ENCODE results near the gene CLCF1. TPM values are rescaled to one million over a fixed set of nuclear protein-coding genes. Genes with fewer than 3 reads are reported as not detected.

The CLCF1 gene
- total and polyA plus RNA-seq, 9 donors, result 2.5 to 22.9 (median 5.0) TPM

DNA sequence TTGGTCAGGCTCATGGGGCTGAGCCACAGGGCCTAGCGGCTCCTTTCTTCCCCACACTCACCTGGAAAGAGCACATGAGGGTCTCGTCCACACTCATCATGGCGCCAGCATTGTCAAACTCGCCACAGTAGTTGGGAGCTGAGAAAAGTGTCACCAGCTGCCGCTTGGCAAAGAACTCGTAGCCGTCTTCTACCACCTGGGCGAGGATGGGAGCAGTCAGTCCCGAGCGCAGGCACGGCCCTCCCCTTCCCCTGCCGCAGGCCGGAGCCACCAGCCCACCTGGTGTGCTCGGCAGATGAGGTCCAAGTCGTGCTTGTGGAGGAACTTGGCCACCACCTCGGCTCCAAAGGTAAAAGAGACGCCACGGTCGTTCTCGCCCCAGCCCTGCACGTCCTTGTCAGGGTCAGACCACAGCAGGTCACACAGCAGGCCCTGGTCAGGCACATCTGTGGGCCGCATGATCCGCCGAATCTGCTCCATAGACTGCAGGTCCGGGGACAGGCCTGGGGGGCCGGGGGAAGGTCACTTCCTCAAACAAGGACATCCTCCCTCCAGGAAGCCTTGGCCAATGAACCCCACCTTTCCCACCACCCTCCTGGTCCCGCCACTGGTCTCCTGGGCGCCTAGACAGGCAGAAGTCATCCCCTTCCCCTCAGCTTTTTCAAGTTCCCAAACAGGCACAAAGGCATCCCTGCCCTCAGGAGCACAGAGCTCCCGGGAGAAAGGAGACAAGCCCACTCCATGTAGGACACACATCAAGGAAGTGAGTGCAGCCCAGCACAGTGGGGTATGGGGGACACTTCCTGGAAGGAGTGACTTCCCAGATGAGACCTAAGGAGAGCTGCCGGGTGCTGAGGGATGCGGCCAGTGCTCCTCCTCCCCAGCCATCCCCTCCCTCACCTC lies 25.5 kb upstream of the CLCF1 start:
- no peaks in the 10 kb centered on the region for H3K9me3 ChIP-seq
- H3K36me3 ChIP-seq, result no peaks in the 10 kb centered on the region
- intact Hi-C loops (cut with DNase I), result loop anchor here in 2 of 4 donors (5.0 to 10.0 kb wide), 3 partner anchors 68 to 124 kb away; partner anchors contain the start of genes CDK2AP2 (in 1 of the 2), PITPNM1 (in 1 of the 2) and TMEM134 (in 1 of the 2)
- H3K27ac ChIP-seq, result no peak overlapping the region
- 75 to 80% (median 76%) methylated on average over 31 of the region's 31 CpGs for WGBS, 3 donors
- DNase-seq, result no peak
- no peaks in the 10 kb centered on the region for H3K27me3 ChIP-seq
- peaks cover 1% of the 10 kb centered on the region for H3K4me1 ChIP-seq (ENCODE audit: insufficient read depth)
- TF ChIP-seq EP300 (IDR thresholded peaks at IDR 0.05), result no peak
- H3K4me3 ChIP-seq, result no peak overlapping the region

DNA sequence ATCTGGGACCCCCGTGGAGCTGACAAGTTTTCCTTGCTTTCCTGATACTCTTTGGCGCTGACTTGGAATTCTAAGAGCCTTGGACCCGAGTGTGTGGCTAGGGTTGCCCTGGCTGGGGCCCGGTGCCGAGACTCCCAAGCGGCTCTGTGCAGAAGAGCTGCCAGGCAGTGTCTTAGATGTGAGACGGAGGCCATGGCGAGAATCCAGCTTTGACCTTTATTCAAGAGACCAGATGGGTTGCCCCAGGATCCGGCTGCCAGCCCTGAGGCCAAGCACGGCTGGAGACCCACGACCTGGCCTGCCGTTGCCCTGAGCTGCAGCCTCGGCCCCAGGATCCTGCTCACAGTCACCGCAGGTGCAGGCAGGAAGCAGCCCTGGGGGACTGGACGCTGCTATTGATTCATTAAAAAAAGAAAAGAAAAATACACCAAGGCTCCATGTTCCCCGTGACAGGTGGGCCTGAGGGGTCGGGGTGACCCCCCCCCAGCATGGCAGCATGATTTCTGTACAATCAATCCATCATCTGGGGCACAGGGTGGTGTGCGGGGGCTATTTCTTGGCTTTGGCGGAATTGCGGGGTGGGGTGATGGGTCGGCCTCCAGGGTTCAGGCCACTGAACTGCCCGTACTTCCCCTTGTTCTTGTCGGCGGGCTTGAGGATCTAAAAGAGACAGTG lies 24.7 kb upstream of the CLCF1 start:
- intact Hi-C loops (cut with DNase I), result loop anchor here in 2 of 4 donors (5.0 to 10.0 kb wide), 3 partner anchors 69 to 123 kb away; partner anchors contain the start of genes CDK2AP2 (in 1 of the 2), PITPNM1 (in 1 of the 2) and TMEM134 (in 1 of the 2)
- no peak for DNase-seq
- Histone ChIP-seq H3K27ac (no peak overlapping the region), H3K27me3 (no peaks in the 10 kb centered on the region), H3K36me3 (no peaks in the 10 kb centered on the region), H3K9me3 (no peaks in the 10 kb centered on the region), H3K4me3 (no peak overlapping the region), H3K4me1 (ENCODE audit: insufficient read depth) (peaks cover 1% of the 10 kb centered on the region)
- 78 to 84% (median 79%) methylated on average over 24 of the region's 24 CpGs for WGBS, 3 donors
- TF ChIP-seq EP300 (IDR thresholded peaks at IDR 0.05), result no peak
- TF ChIP-seq, protein P1, sequence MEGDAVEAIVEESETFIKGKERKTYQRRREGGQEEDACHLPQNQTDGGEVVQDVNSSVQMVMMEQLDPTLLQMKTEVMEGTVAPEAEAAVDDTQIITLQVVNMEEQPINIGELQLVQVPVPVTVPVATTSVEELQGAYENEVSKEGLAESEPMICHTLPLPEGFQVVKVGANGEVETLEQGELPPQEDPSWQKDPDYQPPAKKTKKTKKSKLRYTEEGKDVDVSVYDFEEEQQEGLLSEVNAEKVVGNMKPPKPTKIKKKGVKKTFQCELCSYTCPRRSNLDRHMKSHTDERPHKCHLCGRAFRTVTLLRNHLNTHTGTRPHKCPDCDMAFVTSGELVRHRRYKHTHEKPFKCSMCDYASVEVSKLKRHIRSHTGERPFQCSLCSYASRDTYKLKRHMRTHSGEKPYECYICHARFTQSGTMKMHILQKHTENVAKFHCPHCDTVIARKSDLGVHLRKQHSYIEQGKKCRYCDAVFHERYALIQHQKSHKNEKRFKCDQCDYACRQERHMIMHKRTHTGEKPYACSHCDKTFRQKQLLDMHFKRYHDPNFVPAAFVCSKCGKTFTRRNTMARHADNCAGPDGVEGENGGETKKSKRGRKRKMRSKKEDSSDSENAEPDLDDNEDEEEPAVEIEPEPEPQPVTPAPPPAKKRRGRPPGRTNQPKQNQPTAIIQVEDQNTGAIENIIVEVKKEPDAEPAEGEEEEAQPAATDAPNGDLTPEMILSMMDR (IDR thresholded peaks at IDR 0.05), result no peak
- TF ChIP-seq POLR2A (IDR thresholded peaks at IDR 0.05), result no peak

DNA sequence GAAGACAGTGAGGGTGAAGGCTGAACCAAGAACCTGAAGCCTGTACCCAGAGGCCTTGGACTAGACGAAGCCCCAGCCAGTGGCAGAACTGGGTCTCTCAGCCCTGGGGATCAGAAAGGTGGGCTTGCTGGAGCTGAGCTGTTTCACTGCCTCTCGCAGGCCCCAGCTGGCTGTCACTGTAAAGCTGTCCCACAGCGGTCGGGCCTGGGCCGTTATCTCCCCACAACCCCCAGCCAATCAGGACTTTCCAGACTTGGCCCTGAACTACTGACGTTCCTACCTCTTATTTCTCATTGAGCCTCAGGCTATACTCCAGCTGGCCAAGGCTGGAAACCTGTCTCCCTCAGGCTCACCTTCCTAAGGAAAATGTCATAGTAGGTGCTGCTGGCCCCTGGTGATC lies 24.1 kb upstream of the CLCF1 start:
- 54 to 67% (median 66%) methylated on average over 6 of the region's 6 CpGs for WGBS, 3 donors
- no peak overlapping the region for H3K27ac ChIP-seq
- TF ChIP-seq POLR2A (IDR thresholded peaks at IDR 0.05) (no peak), EP300 (IDR thresholded peaks at IDR 0.05) (no peak)
- TF ChIP-seq, protein P1 (IDR thresholded peaks at IDR 0.05), result no peak
- intact Hi-C loops (cut with DNase I), result loop anchor here in 2 of 4 donors (5.0 to 10.0 kb wide), 3 partner anchors 70 to 123 kb away; partner anchors contain the start of genes CDK2AP2 (in 1 of the 2), PITPNM1 (in 1 of the 2) and TMEM134 (in 1 of the 2)
- no peaks in the 10 kb centered on the region for H3K27me3 ChIP-seq
- H3K4me3 ChIP-seq, result no peak overlapping the region
- H3K4me1 ChIP-seq (ENCODE audit: insufficient read depth), result peaks cover 2% of the 10 kb centered on the region
- no peaks in the 10 kb centered on the region for H3K9me3 ChIP-seq
- H3K36me3 ChIP-seq, result no peaks in the 10 kb centered on the region
- DNase-seq, result no peak

DNA sequence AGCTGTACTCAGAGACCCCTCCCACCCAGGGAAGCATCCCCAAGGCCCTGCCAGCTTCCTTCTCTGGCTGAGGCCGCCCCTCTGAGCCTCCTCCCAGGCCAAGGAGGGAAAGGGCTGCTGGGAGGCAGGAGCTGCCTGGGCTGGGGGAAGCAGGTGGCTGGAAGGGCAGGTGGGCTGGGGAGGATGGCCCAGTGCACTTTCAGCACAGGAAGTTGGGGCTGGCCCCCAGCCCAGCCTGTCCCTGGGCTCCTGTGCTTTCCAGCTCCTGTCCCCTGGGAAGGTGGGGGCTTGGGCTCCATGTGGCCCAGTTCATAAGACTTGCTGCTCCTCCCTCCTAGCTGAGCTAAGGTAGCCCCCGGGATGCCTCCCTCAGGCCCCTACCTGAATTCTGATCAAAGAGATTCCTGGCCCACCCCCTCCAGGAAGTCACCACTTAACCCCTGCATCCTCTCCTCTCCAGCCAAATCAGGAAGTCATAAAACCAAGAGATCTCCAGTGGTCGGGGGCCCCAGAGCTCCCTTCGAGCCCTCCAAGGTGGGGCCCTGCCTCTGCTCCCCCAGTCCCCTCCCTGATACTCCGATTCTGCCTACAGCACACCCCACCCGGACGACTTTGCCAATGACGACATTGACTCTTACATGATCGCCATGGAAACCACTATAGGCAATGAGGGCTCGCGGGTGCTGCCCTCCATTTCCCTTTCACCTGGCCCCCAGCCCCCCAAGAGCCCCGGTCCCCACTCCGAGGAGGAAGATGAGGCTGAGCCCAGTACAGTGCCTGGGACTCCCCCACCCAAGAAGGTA lies 23.4 kb upstream of the CLCF1 start:
- 48 to 69% (median 57%) methylated on average over 12 to 13 of the region's 13 CpGs for WGBS, 3 donors

More for the DNA sequence above, 23.4 kb upstream of the CLCF1 start:
- TF ChIP-seq POLR2A (IDR thresholded peaks at IDR 0.05), result no peak
- TF ChIP-seq, protein P1 (IDR thresholded peaks at IDR 0.05), result no peak
- no peak for TF ChIP-seq EP300 (IDR thresholded peaks at IDR 0.05)
- no peaks in the 10 kb centered on the region for H3K36me3 ChIP-seq
- no peaks in the 10 kb centered on the region for H3K9me3 ChIP-seq
- DNase-seq, result no peak
- H3K4me1 ChIP-seq (ENCODE audit: insufficient read depth), result peaks cover 3% of the 10 kb centered on the region
- no peaks in the 10 kb centered on the region for H3K27me3 ChIP-seq
- no peak overlapping the region for H3K27ac ChIP-seq
- intact Hi-C loops (cut with DNase I), result loop anchor here in 2 of 4 donors (5.0 to 10.0 kb wide), 3 partner anchors 71 to 122 kb away; partner anchors contain the start of genes CDK2AP2 (in 1 of the 2), PITPNM1 (in 1 of the 2) and TMEM134 (in 1 of the 2)
- no peak overlapping the region for H3K4me3 ChIP-seq
